HG03460 (cell line): ENCODE results near the gene TAS2R16.
"Not testable (repeated sequence)": the region's sequence is repeated elsewhere in the genome, so short reads cannot be mapped to it uniquely, and the experiment has no call there.

ENCODE experiments used
- ATAC-seq: cut with Tn5 transposase; IDR thresholded peaks from one replicate; pipeline ENCODE4 v1.9.1; 2021; ENCODE audit not compliant: unreplicated experiment

Gene TAS2R16

GRCh38 chr7:122974229-122974628, 21.3 kb downstream of the TAS2R16 start:
- ATAC-seq, result no peak

- ATAC-seq, result no peak
Measured at GRCh38 chr7:122972056-122972455, 23.4 kb downstream of the TAS2R16 start.

GRCh38 chr7:122970740-122971725, 24.5 kb downstream of the TAS2R16 start:
- ATAC-seq, result no peak

GRCh38 chr7:122968389-122968788, 27.1 kb downstream of the TAS2R16 start:
- ATAC-seq, result no peak

GRCh38 chr7:122965306-122965705, 30.2 kb downstream of the TAS2R16 start:
- no peak for ATAC-seq

GRCh38 chr7:122953678-122954077, 41.8 kb downstream of the TAS2R16 start:
- ATAC-seq, result not testable (repeated sequence)

- no peak for ATAC-seq
Measured at GRCh38 chr7:122951006-122951405, 44.5 kb downstream of the TAS2R16 start.

- no peak for ATAC-seq
Measured at GRCh38 chr7:122949186-122949585, 46.3 kb downstream of the TAS2R16 start.
